Neural progenitor cell (in vitro differentiated cells): ENCODE measurements around the gene KANK3. TPM values are rescaled to one million over a fixed set of nuclear protein-coding genes. Genes with fewer than 3 reads are reported as not detected.

Experiments used
- DNase-seq: peaks from one replicate; pipeline ENCODE4 v3.0.0-alpha.2; 2016; ENCODE audit warnings: low spot score
- H2AFZ ChIP-seq: fragments of 200-600 bp; sonication (generic); replicated peaks from 2 replicates; pipeline ENCODE4 v1.6.1; 2016; ENCODE audit warnings: antibody characterized with exemption
- H3F3A ChIP-seq: fragments of 200-600 bp; sonication (generic); 2 replicates; pipeline ENCODE4 v1.6.1; 2016; ENCODE audit warnings: antibody characterized with exemption, low read depth
- H3K27ac ChIP-seq: fragments of 200-600 bp; sonication (generic); 2 replicates; pipeline ENCODE4 v1.5.1; 2016; ENCODE audit warnings: mild to moderate bottlenecking
- H3K27me3 ChIP-seq: fragments of 200-600 bp; sonication (generic); 2 replicates; pipeline ENCODE4 v1.6.1; 2016; ENCODE audit warnings: mild to moderate bottlenecking, moderate library complexity
- H3K36me3 ChIP-seq: fragments of 200-600 bp; sonication (generic); 2 replicates; pipeline ENCODE4 v1.5.1; 2016
- H3K4me1 ChIP-seq: fragments of 200-600 bp; sonication (generic); 2 replicates; pipeline ENCODE4 v1.6.1; 2016; ENCODE audit warnings: mixed run types
- H3K4me2 ChIP-seq: fragments of 200-600 bp; sonication (generic); 2 replicates; pipeline ENCODE4 v1.6.1; 2016
- H3K4me3 ChIP-seq: fragments of 200-600 bp; sonication (generic); 2 replicates; pipeline ENCODE4 v1.5.1; 2016
- H3K79me2 ChIP-seq: fragments of 200-600 bp; sonication (generic); 2 replicates; pipeline ENCODE4 v1.6.1; 2016; ENCODE audit warnings: low read depth
- H3K9ac ChIP-seq: fragments of 200-600 bp; sonication (generic); 2 replicates; pipeline ENCODE4 v1.6.1; 2016
- H3K9me3 ChIP-seq: fragments of 200-600 bp; sonication (generic); 2 replicates; pipeline ENCODE4 v1.5.1; 2016; ENCODE audit warnings: low read depth
- H4K20me1 ChIP-seq: fragments of 200-600 bp; sonication (generic); 2 replicates; pipeline ENCODE4 v1.6.1; 2016; ENCODE audit warnings: low read depth
- H3K27ac Mint-ChIP-seq: 3 replicates; pipeline ENCODE4 v1.8.0; 2021; ENCODE audit warnings: mixed read lengths
- H3K27me3 Mint-ChIP-seq: 2 replicates; pipeline ENCODE4 v1.8.0; 2022; ENCODE audit warnings: low read depth, mild to moderate bottlenecking, inconsistent platforms, moderate library complexity, mixed read lengths; ENCODE audit not compliant: insufficient read depth
- H3K36me3 Mint-ChIP-seq: 3 replicates; pipeline ENCODE4 v1.8.0; 2021; ENCODE audit warnings: mixed read lengths
- H3K4me1 Mint-ChIP-seq: 3 replicates; pipeline ENCODE4 v1.8.0; 2021; ENCODE audit warnings: mixed read lengths
- H3K4me3 Mint-ChIP-seq: 3 replicates; pipeline ENCODE4 v1.8.0; 2021; ENCODE audit warnings: mild to moderate bottlenecking, moderate library complexity, mixed read lengths
- H3K9me3 Mint-ChIP-seq: 3 replicates; pipeline ENCODE4 v1.8.0; 2020; ENCODE audit warnings: mixed read lengths
- CTCF ChIP-seq: fragments of 200-600 bp; sonication (generic); IDR thresholded peaks from 2 replicates; pipeline ENCODE4 v1.5.1; 2017; ENCODE audit warnings: antibody characterized with exemption, mild to moderate bottlenecking
- EZH2 ChIP-seq: fragments of 200-600 bp; sonication (generic); IDR thresholded peaks from 2 replicates; pipeline ENCODE4 v1.6.1; 2017; ENCODE audit warnings: antibody characterized with exemption, mild to moderate bottlenecking, moderate library complexity
- EZH2phosphoT487 ChIP-seq: fragments of 200-600 bp; sonication (generic); IDR thresholded peaks from 2 replicates; pipeline ENCODE4 v1.6.1; 2017; ENCODE audit warnings: antibody characterized with exemption
- total RNA-seq: library from RNA; depleted of rRNA; stranded (reverse); fragments of >200 nt; gene quantifications from 2 replicates; pipeline ENCODE4 v1.2.3, GENCODE V29; 2015; ENCODE audit warnings: low replicate concordance

KANK3 gene
- total RNA-seq, 1 donor from 2014 or later: not detected

- Mint-ChIP-seq H3K4me1 (peaks cover 6% of the 10 kb centered on the region), H3K9me3 (no peaks in the 10 kb centered on the region), H3K36me3 (no peaks in the 10 kb centered on the region), H3K27ac (peak overlapping the region; percentile 81), H3K27me3 (peaks cover 42% of the 10 kb centered on the region), H3K4me3 (peak overlapping the region; percentile 18)
- Histone ChIP-seq H3K4me2 (peak overlapping the region; percentile 22), H3K9ac (no peak overlapping the region), H3F3A (peaks cover 17% of the 10 kb centered on the region), H3K9me3 (no peaks in the 10 kb centered on the region), H3K27ac (no peak overlapping the region), H4K20me1 (peaks cover 6% of the 10 kb centered on the region), H3K27me3 (peaks cover 91% of the 10 kb centered on the region), H3K4me1 (no peaks in the 10 kb centered on the region), H3K79me2 (no peaks in the 10 kb centered on the region), H3K36me3 (no peaks in the 10 kb centered on the region), H3K4me3 (no peak overlapping the region), H2AFZ (no peak overlapping the region)
- TF ChIP-seq CTCF: peak; percentile 25
- no peak for TF ChIP-seq EZH2
- DNase-seq: peak; percentile 44
Measured at GRCh38 chr19:8340341-8341096, 2.5 kb downstream of the KANK3 start.

- Histone ChIP-seq H3K27me3 (peaks cover 92% of the 10 kb centered on the region), H3K36me3 (no peaks in the 10 kb centered on the region), H3K79me2 (no peaks in the 10 kb centered on the region), H3K9me3 (no peaks in the 10 kb centered on the region), H2AFZ (no peak overlapping the region), H3K4me2 (no peak overlapping the region), H3K4me1 (peaks cover under 1% of the 10 kb centered on the region), H4K20me1 (peaks cover 15% of the 10 kb centered on the region), H3F3A (peaks cover 17% of the 10 kb centered on the region), H3K4me3 (no peak overlapping the region), H3K9ac (no peak overlapping the region), H3K27ac (no peak overlapping the region)
- TF ChIP-seq CTCF (no peak), EZH2phosphoT487 (no peak), EZH2 (no peak)
- H3K27me3 Mint-ChIP-seq: peaks cover 46% of the 10 kb centered on the region
- H3K27ac Mint-ChIP-seq: no peak overlapping the region
- DNase-seq: no peak
- no peak overlapping the region for H3K4me3 Mint-ChIP-seq
- H3K4me1 Mint-ChIP-seq: peaks cover 6% of the 10 kb centered on the region
- no peaks in the 10 kb centered on the region for H3K36me3 Mint-ChIP-seq
- no peaks in the 10 kb centered on the region for H3K9me3 Mint-ChIP-seq
Measured at GRCh38 chr19:8338835-8339234, 4.2 kb downstream of the KANK3 start.

GRCh38 chr19:8337728-8338127 is 5.3 kb downstream of the KANK3 start:
- H3K27me3 Mint-ChIP-seq: peaks cover 41% of the 10 kb centered on the region
- Histone ChIP-seq H3K4me1 (peaks cover 9% of the 10 kb centered on the region), H2AFZ (no peak overlapping the region), H3K9me3 (no peaks in the 10 kb centered on the region), H3K36me3 (no peaks in the 10 kb centered on the region), H3K9ac (no peak overlapping the region), H3K79me2 (no peaks in the 10 kb centered on the region), H3F3A (peaks cover 21% of the 10 kb centered on the region), H3K4me2 (no peak overlapping the region), H4K20me1 (peaks cover 19% of the 10 kb centered on the region), H3K27me3 (peaks cover 92% of the 10 kb centered on the region), H3K4me3 (no peak overlapping the region), H3K27ac (no peak overlapping the region)
- no peaks in the 10 kb centered on the region for H3K9me3 Mint-ChIP-seq
- no peaks in the 10 kb centered on the region for H3K36me3 Mint-ChIP-seq
- H3K27ac Mint-ChIP-seq: peak overlapping the region; percentile 85
- no peak overlapping the region for H3K4me3 Mint-ChIP-seq
- H3K4me1 Mint-ChIP-seq: peaks cover 6% of the 10 kb centered on the region
- TF ChIP-seq EZH2phosphoT487 (no peak), EZH2 (no peak), CTCF (no peak)
- DNase-seq: no peak
